ENCODE data around the gene ARSJ. TPM values are rescaled to one million over a fixed set of nuclear protein-coding genes. Genes with fewer than 3 reads are reported as not detected.
"Not testable (repeated sequence)": the region's sequence is repeated elsewhere in the genome, so short reads cannot be mapped to it uniquely, and the experiment has no call there.

Gene ARSJ
- total RNA-seq, 4 donors from 2014 or later = 1.0 to 3.3 (median 1.4) TPM

- Histone ChIP-seq H3K27ac (no peak overlapping the region), H3K27me3 (no peaks in the 10 kb centered on the region), H3K4me1 (no peaks in the 10 kb centered on the region), H3K36me3 (no peaks in the 10 kb centered on the region), H3K4me3 (no peak overlapping the region), H3K9me3 (no peaks in the 10 kb centered on the region)
- no peak for DNase-seq
- TF ChIP-seq CTCF (IDR thresholded peaks at IDR 0.05) (no peak), POLR2A (IDR thresholded peaks at IDR 0.05) (no peak)
Observed at GRCh38 chr4:114021451-114021850, 42.0 kb upstream of the ARSJ start.

DNA sequence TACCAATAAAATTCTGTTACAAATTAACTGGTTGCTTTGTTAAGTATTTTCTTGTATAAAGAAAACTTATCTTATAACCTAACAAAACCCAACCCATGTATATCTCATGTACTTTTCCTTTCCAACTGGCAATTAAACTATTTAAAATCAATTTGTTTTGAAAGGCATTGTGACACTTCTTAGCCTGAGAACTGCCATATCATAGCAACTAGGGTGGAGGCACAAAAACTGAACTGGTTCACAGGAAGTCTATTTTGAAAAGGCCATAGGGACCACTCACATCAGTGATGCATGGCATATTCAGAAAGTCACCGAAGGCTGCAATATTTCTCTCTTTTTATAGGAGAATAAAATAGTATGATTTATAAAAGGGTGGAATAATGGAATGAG, 40.5 kb upstream of the ARSJ start:
- H3K27ac ChIP-seq = no peak overlapping the region
- TF ChIP-seq CTCF (IDR thresholded peaks at IDR 0.05) (no peak), POLR2A (IDR thresholded peaks at IDR 0.05) (no peak)
- H3K27me3 ChIP-seq = no peaks in the 10 kb centered on the region
- no peaks in the 10 kb centered on the region for H3K9me3 ChIP-seq
- no peak for DNase-seq
- H3K36me3 ChIP-seq = no peaks in the 10 kb centered on the region
- H3K4me3 ChIP-seq = no peak overlapping the region
- no peaks in the 10 kb centered on the region for H3K4me1 ChIP-seq

- H3K9me3 ChIP-seq = no peaks in the 10 kb centered on the region
- no peaks in the 10 kb centered on the region for H3K27me3 ChIP-seq
- no peak overlapping the region for H3K27ac ChIP-seq
- no peaks in the 10 kb centered on the region for H3K4me1 ChIP-seq
- H3K4me3 ChIP-seq = no peak overlapping the region
- no peaks in the 10 kb centered on the region for H3K36me3 ChIP-seq
- no peak for DNase-seq
- no peak for TF ChIP-seq CTCF (IDR thresholded peaks at IDR 0.05)
- TF ChIP-seq POLR2A (IDR thresholded peaks at IDR 0.05) = no peak
Observed at GRCh38 chr4:114019276-114019968, 40.0 kb upstream of the ARSJ start.

DNA sequence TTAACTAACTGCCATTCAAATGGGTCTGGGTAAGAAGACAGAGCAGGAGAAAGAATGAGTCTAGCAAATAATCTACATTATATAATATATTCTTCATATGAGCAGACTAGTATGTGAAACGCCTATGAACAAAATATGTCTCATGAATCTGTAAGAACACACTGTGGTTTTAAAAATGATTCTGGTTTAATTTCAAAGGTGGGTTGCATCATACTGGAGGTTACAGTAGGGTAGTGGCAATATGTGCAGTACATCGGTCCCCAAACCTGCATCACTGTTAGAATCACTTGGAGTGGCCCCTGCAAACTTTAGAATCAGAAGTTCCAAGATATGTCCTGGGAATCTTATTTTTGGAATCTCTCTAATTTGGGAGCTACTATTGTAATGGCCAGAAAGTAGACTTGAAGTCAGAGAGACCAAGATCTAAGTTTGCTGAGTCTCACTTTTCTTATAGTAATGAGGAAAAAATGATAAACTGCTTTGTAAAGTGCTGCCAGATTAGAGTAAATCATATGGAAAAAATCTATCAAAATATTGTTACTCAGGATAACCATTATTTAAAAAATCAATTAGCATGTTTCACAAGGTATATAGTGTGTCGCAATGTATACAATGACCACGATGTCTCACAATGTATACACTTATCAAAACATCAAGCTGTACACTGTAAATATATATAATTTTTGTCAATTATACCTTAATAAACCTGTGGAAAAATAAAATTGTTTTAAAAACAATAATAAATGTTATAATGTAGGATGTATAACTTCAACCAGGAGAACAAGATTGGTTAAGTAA, 37.9 kb upstream of the ARSJ start:
- Histone ChIP-seq H3K27me3 (no peaks in the 10 kb centered on the region), H3K4me3 (no peak overlapping the region), H3K9me3 (no peaks in the 10 kb centered on the region), H3K27ac (no peak overlapping the region), H3K36me3 (no peaks in the 10 kb centered on the region), H3K4me1 (no peaks in the 10 kb centered on the region)
- no peak for DNase-seq
- no peak for TF ChIP-seq CTCF (IDR thresholded peaks at IDR 0.05)
- TF ChIP-seq POLR2A (IDR thresholded peaks at IDR 0.05) = no peak

DNA sequence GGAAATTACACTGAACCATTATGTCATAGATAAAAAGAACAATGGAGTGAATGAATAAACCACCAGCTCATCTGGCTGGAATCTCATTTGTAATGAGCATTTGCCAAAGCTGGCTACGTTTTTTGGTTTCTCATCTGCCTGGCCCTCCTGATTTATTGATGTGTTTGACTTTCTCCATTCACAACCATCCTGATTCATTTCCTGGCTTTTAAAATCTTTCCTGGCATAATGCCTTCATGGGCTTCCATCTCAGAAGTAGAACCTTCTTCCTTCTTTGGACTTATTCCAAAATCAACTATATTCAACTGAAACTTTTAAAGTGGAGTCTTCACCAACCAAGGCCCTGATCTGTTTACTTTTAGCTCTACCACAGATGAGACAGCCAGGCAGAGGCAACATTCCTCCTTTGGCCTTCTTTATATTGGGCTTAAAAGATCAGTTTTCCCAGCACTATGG, 36.0 kb upstream of the ARSJ start:
- TF ChIP-seq CTCF (IDR thresholded peaks at IDR 0.05) (no peak), POLR2A (IDR thresholded peaks at IDR 0.05) (no peak)
- Histone ChIP-seq H3K4me3 (no peak overlapping the region), H3K36me3 (no peaks in the 10 kb centered on the region), H3K27me3 (no peaks in the 10 kb centered on the region), H3K4me1 (no peaks in the 10 kb centered on the region), H3K9me3 (no peaks in the 10 kb centered on the region), H3K27ac (no peak overlapping the region)
- DNase-seq = no peak

DNA sequence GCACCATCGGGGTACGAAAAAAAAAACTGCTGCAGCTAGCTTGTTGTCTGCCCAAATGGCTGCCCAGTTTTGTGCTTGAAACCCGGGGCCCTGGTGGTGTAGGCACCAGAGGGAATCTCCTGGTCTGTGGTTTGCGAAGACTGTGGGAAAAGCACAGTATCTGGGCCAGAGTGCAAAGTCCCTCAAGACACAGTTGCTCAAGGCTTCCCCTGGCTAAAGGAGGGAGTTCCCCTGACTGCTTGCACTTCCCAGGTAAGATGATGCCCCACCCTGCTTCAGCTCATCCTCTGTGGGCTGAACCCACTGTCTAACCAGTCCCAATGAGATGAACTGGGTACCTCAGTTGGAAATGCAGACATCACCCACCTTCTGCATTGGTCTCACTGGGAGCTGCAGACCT, 33.8 kb upstream of the ARSJ start:
- H3K27ac ChIP-seq, H3K4me1 ChIP-seq, H3K9me3 ChIP-seq, H3K36me3 ChIP-seq, H3K27me3 ChIP-seq, H3K4me3 ChIP-seq: not testable (repeated sequence)
- DNase-seq = peak in 1 of 3 donors; percentile 47

Data from Peyer's patch (tissue), 4 donors.